GM23248 (cell line): ENCODE results near the gene TMEM145. TPM values are rescaled to one million over a fixed set of nuclear protein-coding genes. Genes with fewer than 3 reads are reported as not detected.
A peak's percentile ranks its signal among the peaks of the same experiment; 100 is the strongest.

ENCODE experiments used
- DNase-seq: peaks from one replicate; pipeline ENCODE4 v3.0.0-alpha.2; 2015
- H2AFZ ChIP-seq: fragments of 200-600 bp; sonication (generic); 2 replicates; pipeline ENCODE4 v1.6.1; 2016; ENCODE audit warnings: antibody characterized with exemption
- H3F3A ChIP-seq: fragments of 200-600 bp; sonication (generic); 2 replicates; pipeline ENCODE4 v1.6.1; 2016; ENCODE audit warnings: mild to moderate bottlenecking, antibody characterized with exemption, mixed run types; ENCODE audit not compliant: insufficient read depth
- H3K27ac ChIP-seq: fragments of 200-600 bp; sonication (generic); 2 replicates; pipeline ENCODE4 v1.5.1; 2016; ENCODE audit warnings: mild to moderate bottlenecking
- H3K27me3 ChIP-seq: fragments of 200-600 bp; sonication (generic); replicated peaks from 2 replicates; pipeline ENCODE4 v1.6.1; 2016; ENCODE audit warnings: mild to moderate bottlenecking; ENCODE audit not compliant: insufficient read depth
- H3K36me3 ChIP-seq: fragments of 200-600 bp; sonication (generic); 2 replicates; pipeline ENCODE4 v1.6.1; 2016; ENCODE audit warnings: low read depth, mild to moderate bottlenecking
- H3K4me1 ChIP-seq: fragments of 200-600 bp; sonication (generic); 2 replicates; pipeline ENCODE4 v1.6.1; 2016; ENCODE audit warnings: mild to moderate bottlenecking; ENCODE audit not compliant: insufficient read depth
- H3K4me2 ChIP-seq: fragments of 200-600 bp; sonication (generic); one replicate; pipeline ENCODE4 v1.6.1; 2016; ENCODE audit warnings: mild to moderate bottlenecking; ENCODE audit not compliant: unreplicated experiment
- H3K4me3 ChIP-seq: fragments of 200-600 bp; sonication (generic); 2 replicates; pipeline ENCODE4 v1.5.1; 2016; ENCODE audit warnings: mild to moderate bottlenecking
- H3K79me2 ChIP-seq: fragments of 200-600 bp; sonication (generic); 2 replicates; pipeline ENCODE4 v1.6.1; 2016; ENCODE audit warnings: mild to moderate bottlenecking; ENCODE audit not compliant: insufficient read depth
- H3K9ac ChIP-seq: fragments of 200-600 bp; sonication (generic); 2 replicates; pipeline ENCODE4 v1.6.1; 2016; ENCODE audit warnings: mild to moderate bottlenecking
- H3K9me2 ChIP-seq: fragments of 200-600 bp; sonication (generic); 2 replicates; pipeline ENCODE4 v1.6.1; 2016; ENCODE audit warnings: mixed run types, mild to moderate bottlenecking, moderate library complexity; ENCODE audit not compliant: insufficient read depth
- H3K9me3 ChIP-seq: fragments of 200-600 bp; sonication (generic); one replicate; pipeline ENCODE4 v1.6.1; 2017; ENCODE audit warnings: low read depth
- H4K20me1 ChIP-seq: fragments of 200-600 bp; sonication (generic); 2 replicates; pipeline ENCODE4 v1.6.0; 2016; ENCODE audit not compliant: insufficient read depth
- EZH2 ChIP-seq: fragments of 200-600 bp; sonication (generic); IDR thresholded peaks from 2 replicates; pipeline ENCODE4 v1.6.1; 2018; ENCODE audit warnings: antibody characterized with exemption, mild to moderate bottlenecking; ENCODE audit not compliant: insufficient read depth, poor library complexity, severe bottlenecking
- EZH2phosphoT487 ChIP-seq: fragments of 200-600 bp; sonication (generic); IDR thresholded peaks from 2 replicates; pipeline ENCODE4 v1.6.1; 2018; ENCODE audit warnings: antibody characterized with exemption, moderate library complexity, mild to moderate bottlenecking, low read depth; ENCODE audit not compliant: insufficient read depth
- WGBS, 2 experiments: methylation state at CpG; one replicate each; pipeline ENCODE4 v1.1.6; 2015 to 2017; ENCODE audit warnings: low lambda C conversion rate in 2 of 2, low coverage in 1 of 2; ENCODE audit errors: missing lambda C conversion rate in 2 of 2; 5-methylcytosine and 5-hydroxymethylcytosine counted together
- in situ Hi-C: fragments of 300-500 bp; cut with MboI; formaldehyde crosslinking; loops from 2 replicates; pipeline ENCODE4 v1.15.0; 2020
- polyA plus RNA-seq: library from polyadenylated mRNA; unstranded; fragments of >200 nt; fragmentation: Nextera tagmentation; extraction: Ambion mirVana; gene quantifications from 2 replicates; pipeline ENCODE4 v1.2.1, GENCODE V29; 2016
- total RNA-seq: library from RNA; depleted of rRNA; stranded (reverse); fragments of >200 nt; shearing (Covaris generic); gene quantifications from 2 replicates; pipeline ENCODE4 v1.2.3, GENCODE V29; 2014

TMEM145 gene
- total and polyA plus RNA-seq, 2 experiments from 2014 or later, result not detected

DNA sequence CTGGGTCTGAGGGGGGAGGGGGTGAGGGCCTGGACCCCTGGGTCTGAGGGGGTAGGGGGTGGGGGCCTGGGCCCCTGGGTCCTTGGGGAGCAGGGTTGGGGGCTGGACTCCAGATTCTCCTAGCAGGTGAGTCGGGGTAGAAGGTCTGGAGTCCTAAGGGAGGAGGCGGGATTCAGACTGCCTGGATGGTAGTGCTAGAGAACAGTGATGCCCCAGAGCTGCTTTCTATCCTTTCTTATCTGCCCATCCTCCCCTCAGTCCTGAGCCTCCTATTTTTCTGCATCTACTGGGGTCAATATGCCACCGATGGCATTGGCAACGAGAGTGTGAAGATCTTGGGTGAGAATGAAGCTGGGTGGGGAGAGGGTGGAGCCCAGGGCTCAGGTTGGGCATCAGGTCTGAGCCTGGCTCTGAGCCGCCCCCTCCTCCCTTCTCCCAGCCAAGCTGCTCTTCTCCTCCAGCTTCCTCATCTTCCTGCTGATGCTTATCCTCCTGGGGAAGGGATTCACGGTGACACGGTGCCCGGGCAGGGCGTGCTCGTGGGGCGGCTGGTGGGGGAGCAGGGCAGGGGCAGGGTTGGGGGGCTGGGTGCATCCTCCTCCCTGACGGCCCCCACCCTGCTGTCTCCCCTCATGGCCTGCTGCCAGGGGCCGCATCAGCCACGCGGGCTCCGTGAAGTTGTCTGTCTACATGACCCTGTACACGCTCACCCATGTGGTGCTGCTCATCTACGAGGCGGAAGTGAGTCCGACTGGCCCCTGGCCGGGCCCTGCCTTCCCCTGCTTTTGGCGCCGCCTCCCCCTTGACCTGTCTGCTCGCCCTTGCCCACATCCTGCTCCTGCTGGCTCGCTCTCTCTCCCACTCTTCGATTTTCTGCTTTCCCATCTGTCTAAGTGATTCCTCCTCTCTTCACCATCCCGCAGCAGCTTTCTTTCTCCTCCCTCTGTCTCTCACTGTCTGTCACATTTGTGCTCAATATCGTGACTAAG is 3.4 kb downstream of the TMEM145 start:
- peak overlapping the region; percentile 31 for H3K4me2 ChIP-seq
- H3K9me3 ChIP-seq, result no peaks in the 10 kb centered on the region
- H2AFZ ChIP-seq, result peak overlapping the region; percentile 70
- H3K9me2 ChIP-seq, result no peaks in the 10 kb centered on the region
- whole genome bisulfite sequencing, 2 experiments, result 15 to 20% methylated on average over 22 to 28 of the region's 28 CpGs
- H3K9ac ChIP-seq, result no peak overlapping the region
- no peaks in the 10 kb centered on the region for H3K4me1 ChIP-seq
- H3K27me3 ChIP-seq, result peaks cover 7% of the 10 kb centered on the region
- H3K36me3 ChIP-seq, result no peaks in the 10 kb centered on the region
- no peak overlapping the region for H3K27ac ChIP-seq
- H4K20me1 ChIP-seq, result no peaks in the 10 kb centered on the region
- 0 out of 2 replicates have a peak overlapping the region, but pooled peaks have one; percentile 1 for H3K4me3 ChIP-seq
- in situ Hi-C loops, result no loop called here
- peak; percentile 51 for DNase-seq
- H3F3A ChIP-seq, result peaks cover 5% of the 10 kb centered on the region
- no peaks in the 10 kb centered on the region for H3K79me2 ChIP-seq
- no peak for TF ChIP-seq EZH2
- no peak for TF ChIP-seq EZH2phosphoT487

DNA sequence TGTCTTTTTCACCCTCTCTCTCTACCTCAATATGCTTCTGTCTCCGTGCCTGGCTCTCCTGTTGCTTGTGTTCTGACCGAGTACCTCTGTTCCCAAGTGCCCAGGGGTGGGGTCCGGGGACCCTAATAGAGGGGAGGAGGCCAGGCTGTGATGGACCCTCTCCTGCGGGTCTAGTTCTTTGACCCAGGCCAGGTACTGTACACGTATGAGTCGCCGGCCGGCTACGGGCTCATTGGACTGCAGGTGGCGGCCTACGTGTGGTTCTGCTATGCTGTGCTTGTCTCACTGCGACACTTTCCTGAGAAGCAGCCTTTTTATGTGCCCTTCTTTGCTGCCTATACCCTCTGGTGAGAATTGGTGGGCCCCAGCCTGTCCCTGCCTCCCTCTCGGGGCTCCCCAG is 4.4 kb downstream of the TMEM145 start:
- WGBS, 2 experiments, result 75 to 80% methylated on average over 9 to 13 of the region's 13 CpGs
- H3K9me2 ChIP-seq, result no peaks in the 10 kb centered on the region
- no peak overlapping the region for H3K4me3 ChIP-seq
- H3K27ac ChIP-seq, result no peak overlapping the region
- H3K9me3 ChIP-seq, result no peaks in the 10 kb centered on the region
- H3K27me3 ChIP-seq, result peaks cover 7% of the 10 kb centered on the region
- TF ChIP-seq EZH2phosphoT487, result no peak
- no peak for TF ChIP-seq EZH2
- H3K4me2 ChIP-seq, result no peak overlapping the region
- H4K20me1 ChIP-seq, result no peaks in the 10 kb centered on the region
- DNase-seq, result no peak
- peaks cover 5% of the 10 kb centered on the region for H3F3A ChIP-seq
- H3K79me2 ChIP-seq, result no peaks in the 10 kb centered on the region
- no peaks in the 10 kb centered on the region for H3K36me3 ChIP-seq
- in situ Hi-C loops, result no loop called here
- no peak overlapping the region for H2AFZ ChIP-seq
- no peak overlapping the region for H3K9ac ChIP-seq
- H3K4me1 ChIP-seq, result no peaks in the 10 kb centered on the region

DNA sequence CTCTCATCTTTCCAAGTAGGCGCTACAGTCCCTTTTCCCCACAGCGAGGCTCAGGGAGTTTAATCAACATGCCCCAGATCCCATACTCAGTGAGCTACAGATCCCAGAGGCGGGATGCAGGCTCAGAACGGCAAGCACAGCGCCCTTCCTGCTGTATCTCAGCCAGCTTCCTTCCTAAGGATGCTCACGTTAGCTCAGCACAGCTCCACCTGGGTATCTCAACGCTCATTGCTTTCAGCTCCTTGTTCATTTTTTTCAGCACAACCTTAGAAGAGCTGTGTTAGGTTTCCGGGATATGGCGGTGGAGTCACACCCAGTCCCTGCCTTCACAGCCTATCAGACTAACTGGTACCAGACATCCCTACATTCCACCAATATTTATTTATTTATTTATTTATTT is 9.2 kb downstream of the TMEM145 start:
- Histone ChIP-seq H3K36me3 (no peaks in the 10 kb centered on the region), H3K4me3 (no peak overlapping the region)
- peak; percentile 17 for DNase-seq

DNA sequence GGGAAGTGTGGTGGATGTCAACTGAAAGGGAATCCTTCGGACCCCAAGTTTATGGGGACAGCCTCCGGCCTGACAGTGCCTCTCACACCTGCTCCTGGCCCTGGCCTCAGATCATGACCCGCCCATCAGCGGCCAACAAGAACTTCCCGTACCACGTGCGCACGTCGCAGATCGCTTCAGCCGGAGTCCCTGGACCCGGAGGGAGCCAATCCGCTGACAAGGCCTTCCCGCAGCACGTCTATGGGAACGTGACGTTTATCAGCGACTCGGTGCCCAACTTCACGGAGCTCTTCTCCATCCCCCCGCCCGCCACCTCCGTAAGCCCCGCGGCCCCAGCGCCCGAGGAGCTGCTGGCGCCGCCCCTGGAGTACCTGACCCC is 10.4 kb downstream of the TMEM145 start:
- in situ Hi-C loops, result no loop called here
- TF ChIP-seq EZH2 (no peak), EZH2phosphoT487 (no peak)

More for the DNA sequence above, 9.2 kb downstream of the TMEM145 start:
- Histone ChIP-seq H4K20me1 (no peaks in the 10 kb centered on the region), H3K27ac (no peak overlapping the region), H3K4me1 (peaks cover 5% of the 10 kb centered on the region; the same call in 1 of the 2 replicates), H2AFZ (no peak overlapping the region), H3K9ac (no peak overlapping the region), H3K9me3 (no peaks in the 10 kb centered on the region), H3F3A (peaks cover under 1% of the 10 kb centered on the region; the same call in 1 of the 2 replicates), H3K9me2 (no peaks in the 10 kb centered on the region), H3K4me2 (no peak overlapping the region), H3K27me3 (peaks cover 18% of the 10 kb centered on the region), H3K79me2 (peaks cover 17% of the 10 kb centered on the region)
- TF ChIP-seq EZH2phosphoT487 (no peak), EZH2 (no peak)
- in situ Hi-C loops, result no loop called here
- 33 to 36% methylated on average over 9 of the region's 9 CpGs for WGBS, 2 experiments

More for the DNA sequence above, 10.4 kb downstream of the TMEM145 start:
- no peaks in the 10 kb centered on the region for H3K9me2 ChIP-seq
- H3K9ac ChIP-seq, result no peak overlapping the region
- no peaks in the 10 kb centered on the region for H3K9me3 ChIP-seq
- no peak for DNase-seq
- no peak overlapping the region for H3K4me3 ChIP-seq
- H3K27me3 ChIP-seq, result peaks cover 18% of the 10 kb centered on the region
- 25 to 39% methylated on average over 16 to 29 of the region's 29 CpGs for WGBS, 2 experiments
- peaks cover 5% of the 10 kb centered on the region; the same call in 1 of the 2 replicates for H3K4me1 ChIP-seq
- H2AFZ ChIP-seq, result no peak overlapping the region
- no peak overlapping the region for H3K27ac ChIP-seq
- no peak overlapping the region for H3K4me2 ChIP-seq
- H3K36me3 ChIP-seq, result no peaks in the 10 kb centered on the region
- no peaks in the 10 kb centered on the region for H3F3A ChIP-seq
- H3K79me2 ChIP-seq, result peaks cover 28% of the 10 kb centered on the region
- H4K20me1 ChIP-seq, result no peaks in the 10 kb centered on the region
